GM19397 (cell line): ENCODE results near the gene SHISA6.

Experiments used
- ATAC-seq: cut with Tn5 transposase; IDR thresholded peaks from one replicate; pipeline ENCODE4 v1.9.1; 2021; ENCODE audit warnings: mild to moderate bottlenecking, moderate library complexity; ENCODE audit not compliant: unreplicated experiment

Gene SHISA6

GRCh38 chr17:11511696-11512095, 270.7 kb downstream of the SHISA6 start:
- no peak for ATAC-seq

DNA sequence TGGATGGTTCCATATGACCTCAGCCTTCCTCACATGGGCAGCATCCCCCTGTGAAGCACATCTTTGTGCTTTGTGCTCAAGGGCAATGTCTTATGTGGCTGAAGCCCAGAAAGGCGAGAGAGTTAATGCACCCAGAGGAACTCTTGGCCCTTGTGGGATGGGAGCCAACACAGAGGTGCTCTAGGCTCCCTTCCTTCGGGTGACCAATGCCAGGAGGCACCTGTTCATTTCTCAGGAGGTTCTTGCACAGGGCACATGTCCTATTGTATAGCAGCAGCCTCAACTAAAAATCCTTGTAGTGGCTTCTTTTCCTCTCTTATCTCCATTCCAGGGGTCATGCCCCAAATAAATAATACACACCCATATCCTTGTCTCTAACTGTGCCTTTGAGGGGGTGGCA, 273.6 kb downstream of the SHISA6 start:
- no peak for ATAC-seq

DNA sequence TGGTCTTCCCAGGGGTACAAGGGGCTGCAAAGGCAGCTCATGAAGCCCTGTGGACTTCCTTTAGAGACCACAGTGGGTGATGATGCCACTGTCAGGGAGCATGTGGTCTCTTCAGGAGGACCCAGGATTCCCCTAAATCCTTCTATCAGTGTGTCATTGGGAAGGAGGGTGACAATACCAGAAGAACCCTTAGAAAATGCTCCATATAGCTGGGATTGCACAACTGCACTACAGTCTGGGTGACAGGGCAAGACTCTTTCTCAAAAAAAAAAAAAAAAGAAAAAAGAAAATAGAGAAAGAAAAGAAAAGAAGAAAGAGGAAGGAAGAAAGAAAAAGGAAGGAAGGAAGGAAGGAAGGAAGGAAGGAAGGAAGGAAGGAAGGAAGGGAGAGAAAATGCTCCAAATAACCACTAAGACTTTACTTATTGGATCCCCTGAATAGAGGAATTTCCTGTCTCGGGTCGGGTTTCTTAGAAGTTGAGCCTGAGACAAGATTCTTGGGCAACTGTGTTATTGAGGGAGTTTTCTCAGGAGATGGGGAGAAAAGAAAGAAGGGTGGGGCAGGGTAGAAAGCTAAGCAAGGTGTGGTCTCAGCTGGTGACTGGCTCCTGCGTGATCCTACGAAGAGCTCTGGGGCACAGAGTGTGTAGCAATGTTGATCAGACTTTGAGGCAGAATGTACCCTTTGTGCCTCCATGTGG, 274.1 kb downstream of the SHISA6 start:
- no peak for ATAC-seq

- no peak for ATAC-seq
Observed at GRCh38 chr17:11515901-11516300, 274.9 kb downstream of the SHISA6 start.

- ATAC-seq = no peak
Observed at GRCh38 chr17:11535231-11535630, 294.2 kb downstream of the SHISA6 start.

DNA sequence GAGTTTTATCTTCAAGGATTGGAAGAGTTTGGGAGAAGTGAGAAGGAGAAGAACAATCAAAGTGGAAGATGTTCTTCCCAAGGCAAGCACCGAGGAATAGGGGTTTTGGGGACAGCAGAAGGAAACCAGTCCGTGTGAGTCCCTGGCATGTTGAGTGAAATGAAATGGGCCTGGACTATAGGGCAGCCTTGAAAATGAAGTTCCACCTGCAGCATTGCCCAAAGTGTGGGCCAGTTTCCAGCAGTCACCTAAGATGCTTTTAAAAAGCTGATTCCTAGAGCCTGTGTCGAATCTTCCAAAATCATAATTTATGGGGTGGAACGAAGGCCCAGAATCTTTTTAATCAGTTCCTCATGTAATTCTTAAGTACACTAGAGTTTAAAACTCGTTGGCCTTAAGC, 297.4 kb downstream of the SHISA6 start:
- ATAC-seq = no peak

DNA sequence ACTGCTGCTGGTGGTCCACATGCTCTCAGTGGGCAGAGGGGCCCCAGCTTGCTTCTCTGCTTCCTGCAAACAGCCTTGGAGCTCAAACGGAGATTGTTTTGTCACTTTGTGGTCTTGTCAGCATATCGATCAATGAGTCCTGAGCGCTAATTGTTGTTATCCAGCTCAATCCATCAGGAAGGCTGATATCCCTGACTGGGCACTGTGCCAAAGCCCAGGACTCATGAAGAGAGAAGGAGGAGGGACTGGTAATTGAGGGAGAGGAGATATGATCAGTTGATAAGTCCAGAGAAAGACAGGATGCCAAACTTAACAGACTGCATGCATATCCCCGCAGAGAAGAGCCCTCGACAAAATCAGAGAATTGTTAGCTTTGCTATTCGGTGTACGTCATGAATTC, 298.6 kb downstream of the SHISA6 start:
- no peak for ATAC-seq

GRCh38 chr17:11545002-11545401, 304.0 kb downstream of the SHISA6 start:
- no peak for ATAC-seq

DNA sequence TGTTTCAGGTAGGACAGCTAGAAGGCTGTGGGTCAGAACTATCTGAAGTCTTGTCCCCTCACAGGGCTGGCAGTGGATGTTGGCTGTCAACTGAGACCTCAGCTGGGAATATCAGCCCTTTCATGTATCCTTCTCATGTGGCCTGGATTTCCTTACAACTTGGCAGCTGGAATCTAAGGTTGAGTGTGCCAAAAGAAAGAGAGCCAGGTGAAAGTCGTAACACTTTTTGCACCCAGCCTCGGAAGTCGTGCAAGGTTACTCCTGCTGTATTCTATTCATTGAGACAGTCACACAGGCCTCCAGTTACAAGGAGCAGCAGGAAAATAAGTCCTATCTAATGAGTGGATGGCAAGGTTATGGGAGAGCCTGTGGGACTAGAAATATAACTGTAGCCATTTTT, 304.7 kb downstream of the SHISA6 start:
- ATAC-seq = no peak

GRCh38 chr17:11547853-11548252, 306.8 kb downstream of the SHISA6 start:
- no peak for ATAC-seq

GRCh38 chr17:11548398-11548797, 307.4 kb downstream of the SHISA6 start:
- ATAC-seq = no peak

- ATAC-seq = no peak
Observed at GRCh38 chr17:11550431-11550830, 309.4 kb downstream of the SHISA6 start.

DNA sequence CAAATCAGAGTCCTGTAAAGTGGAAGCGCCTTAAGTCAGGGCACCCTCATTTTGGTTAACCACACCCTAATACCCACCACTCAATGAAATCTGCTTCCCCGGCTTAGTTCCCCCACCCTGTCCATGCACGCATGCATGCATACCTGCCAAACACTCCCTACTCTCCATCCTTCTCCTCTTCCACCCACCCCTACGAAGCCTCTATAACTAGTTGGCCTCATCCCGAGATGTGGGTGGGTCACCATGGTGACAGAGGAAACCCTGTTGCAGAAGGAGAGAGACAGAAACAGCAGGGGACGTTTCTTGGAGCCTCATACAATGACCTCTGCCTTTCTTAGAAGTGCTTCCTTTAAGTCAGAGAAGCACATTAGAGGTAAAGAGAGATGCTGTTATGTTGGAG, 310.4 kb downstream of the SHISA6 start:
- no peak for ATAC-seq

GRCh38 chr17:11553135-11553534, 312.1 kb downstream of the SHISA6 start:
- no peak for ATAC-seq

DNA sequence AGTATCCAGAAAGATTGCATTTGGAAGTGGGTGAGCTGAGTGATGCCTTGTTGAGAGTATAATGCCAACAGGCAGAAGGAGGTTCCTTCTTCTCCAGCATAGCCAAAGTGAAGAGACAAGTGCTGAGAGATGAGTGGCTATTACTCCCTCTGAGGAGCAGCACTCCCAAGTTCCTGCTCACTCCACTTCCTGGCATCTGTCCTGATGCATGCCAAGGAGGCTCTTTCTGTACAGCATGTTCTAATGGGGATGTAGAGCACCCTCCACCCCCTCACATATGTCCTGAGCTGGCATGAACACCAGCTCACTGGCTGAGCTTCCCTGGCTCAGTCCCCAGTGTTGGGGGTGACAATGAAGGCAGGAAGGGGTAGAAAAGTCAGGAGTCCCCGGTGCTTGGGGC, 313.0 kb downstream of the SHISA6 start:
- ATAC-seq = no peak

- no peak for ATAC-seq
Observed at GRCh38 chr17:11554542-11554941, 313.5 kb downstream of the SHISA6 start.

DNA sequence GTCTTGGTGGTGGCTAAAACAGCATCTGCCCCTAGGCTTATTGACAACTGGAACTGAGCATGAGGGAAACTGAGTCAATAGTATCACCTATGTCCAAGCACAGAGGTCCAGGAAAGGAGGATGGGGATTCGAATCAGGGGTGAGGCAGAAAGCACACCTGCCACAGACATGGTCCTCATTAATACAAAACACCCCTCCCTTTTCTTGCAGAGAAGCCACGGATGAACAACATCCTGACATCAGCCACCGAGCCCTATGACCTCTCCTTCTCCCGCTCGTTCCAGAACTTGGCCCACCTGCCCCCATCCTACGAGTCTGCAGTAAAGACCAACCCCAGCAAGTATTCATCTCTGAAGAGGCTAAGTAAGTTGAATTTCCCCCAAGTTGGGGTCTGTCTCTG, 314.5 kb downstream of the SHISA6 start:
- no peak for ATAC-seq

DNA sequence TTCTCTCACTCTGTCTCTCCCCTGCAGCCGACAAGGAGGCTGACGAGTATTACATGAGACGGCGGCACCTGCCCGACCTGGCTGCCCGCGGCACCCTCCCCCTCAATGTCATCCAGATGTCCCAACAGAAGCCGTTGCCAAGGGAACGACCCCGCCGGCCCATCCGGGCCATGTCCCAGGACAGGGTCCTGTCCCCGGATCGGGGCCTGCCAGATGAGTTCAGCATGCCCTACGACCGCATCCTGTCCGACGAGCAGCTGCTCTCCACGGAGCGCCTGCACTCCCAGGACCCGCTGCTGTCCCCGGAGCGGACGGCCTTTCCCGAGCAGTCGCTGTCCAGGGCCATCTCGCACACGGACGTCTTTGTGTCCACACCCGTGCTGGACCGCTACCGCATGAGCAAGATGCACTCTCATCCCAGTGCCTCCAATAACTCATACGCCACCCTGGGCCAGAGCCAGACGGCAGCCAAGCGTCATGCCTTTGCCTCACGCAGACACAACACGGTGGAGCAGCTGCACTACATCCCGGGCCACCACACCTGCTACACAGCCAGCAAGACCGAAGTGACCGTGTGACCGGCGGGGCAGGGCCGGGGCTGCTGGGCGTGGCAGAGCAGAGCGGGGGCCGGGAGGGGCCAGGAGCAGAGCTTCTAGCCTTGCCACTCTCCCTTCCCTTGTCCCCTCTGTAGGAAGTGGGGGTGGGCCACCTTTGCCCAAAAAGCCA, 316.9 kb downstream of the SHISA6 start:
- no peak for ATAC-seq

GRCh38 chr17:11558681-11559234, 317.7 kb downstream of the SHISA6 start:
- no peak for ATAC-seq

GRCh38 chr17:11559601-11560000, 318.6 kb downstream of the SHISA6 start:
- no peak for ATAC-seq

GRCh38 chr17:11561281-11561680, 320.3 kb downstream of the SHISA6 start:
- no peak for ATAC-seq

GRCh38 chr17:11561702-11562101, 320.7 kb downstream of the SHISA6 start:
- no peak for ATAC-seq
